Epithelial cell of prostate (primary cell): Measurements from ENCODE around the gene CFH.
A peak's percentile ranks its signal among the peaks of the same experiment; 100 is the strongest.
"Not testable (repeated sequence)": the region's sequence is repeated elsewhere in the genome, so short reads cannot be mapped to it uniquely, and the experiment has no call there.

Source experiments
- DNase-seq: peaks from one replicate; pipeline ENCODE4 v3.0.0-alpha.2; 2011; ENCODE audit warnings: low read depth, low spot score
- H3K27ac ChIP-seq: fragments of 450-650 bp; 2 replicates; pipeline ENCODE4 v1.5.1; 2017; ENCODE audit warnings: mild to moderate bottlenecking

CFH gene

DNA sequence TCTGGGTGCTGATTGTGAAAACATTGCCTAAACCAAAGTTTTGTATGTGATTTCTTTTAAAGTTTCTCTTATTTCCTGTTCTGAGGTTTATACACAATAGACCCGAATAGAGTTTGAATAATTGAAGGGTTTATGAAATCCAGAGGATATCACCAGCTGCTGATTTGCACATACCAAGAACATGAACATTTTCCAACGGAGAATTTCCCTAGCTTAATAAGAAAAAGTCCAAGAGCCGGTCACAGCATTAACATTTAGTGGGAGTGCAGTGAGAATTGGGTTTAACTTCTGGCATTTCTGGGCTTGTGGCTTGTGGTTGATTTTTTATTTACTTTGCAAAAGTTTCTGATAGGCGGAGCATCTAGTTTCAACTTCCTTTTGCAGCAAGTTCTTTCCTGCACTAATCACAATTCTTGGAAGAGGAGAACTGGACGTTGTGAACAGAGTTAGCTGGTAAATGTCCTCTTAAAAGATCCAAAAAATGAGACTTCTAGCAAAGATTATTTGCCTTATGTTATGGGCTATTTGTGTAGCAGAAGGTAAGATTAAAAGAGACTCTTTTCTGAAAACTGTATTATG, at the start of gene CFH:
CFH (plus strand) TSS at position 407 of the 579 bp plus-strand sequence; CDS start at position 482, 75 bp downstream.
- peak within 1 kb of the TSS; percentile 53 for H3K27ac ChIP-seq
- DNase-seq = peak; percentile 14

DNA sequence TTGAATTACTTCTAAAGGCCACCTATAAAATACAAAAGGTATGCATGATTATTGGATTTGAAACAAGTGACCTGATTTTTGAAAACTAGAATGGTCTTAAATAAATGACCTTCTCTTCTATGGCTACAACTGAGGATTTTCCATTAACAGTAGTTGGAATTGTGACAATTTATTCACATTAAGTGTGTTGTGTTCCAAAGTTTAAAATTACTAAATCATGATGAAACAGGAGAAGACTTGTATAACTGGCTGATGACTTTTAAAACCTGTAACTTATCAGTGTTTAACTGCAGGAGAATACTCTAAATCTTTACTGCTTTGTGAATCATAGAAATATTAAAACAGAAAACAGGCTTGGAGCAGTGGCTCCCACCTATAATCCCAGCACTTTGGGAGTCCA, 48.2 kb upstream of the CFH start:
- no peak for DNase-seq
- H3K27ac ChIP-seq = no peak overlapping the region

DNA sequence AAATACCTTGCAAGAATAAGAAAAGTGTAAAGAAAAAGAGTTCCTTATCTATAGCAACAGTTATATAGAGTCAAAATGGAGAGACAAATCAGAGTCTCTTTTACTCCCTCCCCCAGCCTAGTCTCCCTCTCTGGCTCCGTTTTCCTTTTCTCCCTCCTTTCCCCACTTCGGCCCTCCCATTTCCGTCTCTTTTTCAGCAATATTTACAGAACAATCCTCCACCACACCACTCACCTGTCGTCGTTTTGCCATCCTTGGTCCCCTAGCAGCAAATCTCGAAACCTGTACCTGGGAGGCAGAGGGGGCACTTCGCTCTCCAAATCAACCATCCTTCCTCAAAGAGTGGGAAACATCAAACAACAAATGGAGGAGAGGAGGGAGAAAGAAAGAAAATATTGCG, 43.9 kb upstream of the CFH start:
- no peak for DNase-seq

DNA sequence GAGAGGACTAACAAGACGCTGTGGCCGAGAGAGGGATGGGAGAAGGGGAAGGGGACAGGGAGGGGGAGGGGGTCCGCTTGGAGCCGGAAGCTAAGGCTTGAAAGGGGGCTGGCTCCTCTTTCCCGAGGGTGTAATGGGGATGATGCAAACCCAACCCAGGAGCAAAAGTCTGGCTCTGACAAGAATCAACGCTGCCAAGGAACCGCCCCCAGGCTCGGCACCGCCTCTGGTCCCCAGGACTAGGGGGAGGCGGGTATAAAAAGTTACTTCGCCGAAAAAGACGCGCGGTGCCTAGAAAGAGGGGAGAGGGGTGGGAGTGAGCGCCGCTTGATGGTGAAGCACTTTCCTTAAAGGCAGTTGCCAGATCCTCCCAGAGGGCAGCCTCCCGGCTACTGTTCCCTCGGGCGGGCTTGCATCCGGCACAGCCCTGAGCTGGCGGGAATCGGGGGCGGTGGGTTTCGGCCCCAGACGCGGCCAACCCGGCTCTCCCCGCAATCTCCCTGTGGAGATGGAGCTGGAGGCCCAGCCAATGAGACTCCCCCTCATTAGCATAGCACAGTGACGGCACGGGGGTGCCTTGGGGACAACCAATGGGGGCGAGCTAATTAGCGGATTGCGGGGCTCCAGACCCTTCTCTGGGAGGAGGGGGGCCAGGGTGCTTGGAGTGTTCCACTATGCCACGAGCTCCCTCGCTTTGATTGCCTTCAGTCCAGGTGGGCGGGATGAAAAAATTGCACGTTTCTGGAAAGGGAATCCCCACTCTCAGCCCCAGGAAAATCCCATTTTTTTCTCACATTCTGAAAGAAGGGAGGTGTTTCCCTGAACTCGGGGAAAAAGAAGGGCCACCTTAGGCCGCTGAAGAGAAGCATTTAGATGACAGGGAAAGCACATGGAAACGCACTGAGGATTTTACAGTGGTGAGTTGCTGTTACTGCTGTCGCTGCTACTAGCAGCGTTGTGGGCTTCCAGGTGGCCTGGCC, 43.2 kb upstream of the CFH start, which contains the start of gene KCNT2:
KCNT2 (minus strand) TSS at position 51 of the 980 bp plus-strand sequence. CDS start 131 bp downstream, outside the sequence.
- no peak for DNase-seq
- H3K27ac ChIP-seq = no peak within 1 kb of the TSS

More for the DNA sequence above, 43.9 kb upstream of the CFH start:
- no peak overlapping the region for H3K27ac ChIP-seq

DNA sequence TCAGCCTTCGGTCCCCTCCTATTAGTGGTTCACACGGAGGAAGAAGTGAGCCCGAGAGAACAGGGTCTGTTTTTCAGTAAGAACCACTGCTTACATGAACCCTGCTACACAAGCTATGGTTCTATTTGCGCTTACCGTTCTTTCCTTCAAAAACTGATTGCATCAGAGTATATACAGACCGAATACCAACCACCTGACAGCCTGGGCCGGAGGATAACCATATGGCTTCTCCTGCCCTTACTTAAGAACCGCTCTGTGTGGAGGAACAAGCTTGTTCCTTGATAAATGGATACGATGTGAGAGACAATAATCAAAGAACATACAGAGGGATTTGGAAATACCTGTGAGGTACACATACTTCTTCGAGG, 42.5 kb upstream of the CFH start:
- no peak overlapping the region for H3K27ac ChIP-seq
- no peak for DNase-seq

DNA sequence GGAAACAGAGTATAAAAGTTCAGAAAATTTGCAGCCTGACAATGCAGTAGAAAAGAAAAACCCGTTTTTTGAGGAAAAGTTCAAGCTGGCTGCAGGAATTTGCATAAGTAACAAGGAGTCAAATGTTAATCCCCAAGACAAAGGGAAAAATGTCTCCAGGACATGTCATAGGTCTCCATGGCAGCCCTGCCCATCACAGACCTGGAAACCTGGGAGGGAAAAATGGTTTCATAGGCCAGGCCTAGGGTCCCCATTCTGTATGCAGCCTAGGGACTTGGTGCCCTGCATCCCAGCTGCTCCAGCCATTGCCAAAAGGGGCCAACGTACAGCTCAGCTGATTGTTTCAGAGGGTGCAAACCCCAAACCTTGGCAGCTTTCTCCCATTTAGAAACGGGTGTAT, 40.0 kb upstream of the CFH start:
- DNase-seq = no peak
- H3K27ac ChIP-seq = no peak overlapping the region

DNA sequence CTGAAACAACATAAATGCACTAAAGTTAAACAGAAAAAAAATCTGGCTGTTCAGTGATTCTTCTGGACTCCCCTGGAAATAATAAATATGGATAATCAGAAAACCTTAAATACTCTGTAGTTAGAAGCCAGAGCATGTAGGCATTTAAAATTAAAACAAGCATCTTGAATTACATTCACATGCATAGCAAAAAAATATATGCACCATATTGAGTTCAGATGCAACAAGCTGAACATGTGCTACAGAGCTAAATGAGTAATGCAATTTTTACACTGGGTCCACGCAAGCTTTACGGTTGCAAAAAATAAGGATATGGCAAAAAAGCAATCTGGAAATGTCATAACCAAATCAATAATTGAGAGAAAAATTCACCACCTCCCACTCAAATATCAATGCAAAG, 32.1 kb upstream of the CFH start:
- no peak for DNase-seq
- no peak overlapping the region for H3K27ac ChIP-seq

DNA sequence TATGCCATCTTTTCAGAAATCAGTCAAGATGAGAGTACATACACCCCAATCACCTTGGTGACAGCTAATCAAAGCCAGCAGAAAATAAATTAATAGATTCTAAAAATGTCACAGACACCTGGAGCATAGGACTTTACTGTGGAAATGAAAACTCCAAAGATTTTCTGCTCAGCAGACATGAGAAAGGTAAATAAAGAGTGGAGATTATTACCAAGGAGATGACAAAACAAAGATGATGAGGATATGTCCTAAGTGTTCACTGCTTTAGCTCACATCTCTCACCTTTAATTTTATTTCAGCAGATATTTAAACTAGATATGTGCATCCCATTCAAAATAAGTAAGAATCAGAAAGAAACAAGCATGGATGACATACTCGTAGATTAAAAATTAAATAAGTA, 28.8 kb upstream of the CFH start:
- DNase-seq = no peak
- no peak overlapping the region for H3K27ac ChIP-seq

DNA sequence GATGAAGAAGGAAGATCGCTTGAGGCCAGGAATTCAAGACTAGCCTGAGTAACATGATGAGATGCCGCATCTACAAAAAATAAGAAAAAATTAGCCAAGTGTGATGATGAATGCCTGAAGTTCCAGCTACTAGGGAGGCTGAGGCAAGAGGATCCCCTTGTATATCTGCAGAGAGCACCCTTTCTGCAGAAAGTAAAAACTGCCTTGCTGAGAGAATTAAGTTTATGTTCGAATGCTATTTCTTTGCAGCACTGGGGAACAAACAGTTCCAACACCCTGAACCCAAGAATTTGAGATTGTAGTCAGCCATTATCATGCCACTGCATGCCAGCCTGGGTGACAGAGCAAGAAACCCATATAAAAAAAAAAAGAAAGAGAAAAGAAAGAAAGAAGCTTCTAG, 23.0 kb upstream of the CFH start:
- DNase-seq = no peak
- no peak overlapping the region for H3K27ac ChIP-seq

DNA sequence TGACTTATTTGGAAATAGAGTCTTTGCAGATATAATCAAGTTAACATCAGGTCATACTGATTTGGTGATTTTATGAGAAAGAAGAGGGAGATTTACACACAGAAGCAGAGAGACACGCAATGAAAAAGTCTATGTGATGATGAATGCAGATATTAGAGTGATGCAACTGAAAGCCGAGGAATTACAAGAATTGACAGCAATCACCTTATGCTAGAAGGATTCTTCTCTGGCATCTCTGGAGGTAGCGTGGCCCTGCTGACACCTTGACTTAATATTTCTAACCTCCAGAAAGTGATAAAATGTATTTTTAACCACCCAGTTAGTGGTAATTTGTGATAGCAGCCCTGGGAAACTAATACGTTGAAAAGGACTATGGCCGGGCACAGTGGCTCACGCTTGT, 14.2 kb upstream of the CFH start:
- no peak overlapping the region for H3K27ac ChIP-seq
- DNase-seq = no peak

DNA sequence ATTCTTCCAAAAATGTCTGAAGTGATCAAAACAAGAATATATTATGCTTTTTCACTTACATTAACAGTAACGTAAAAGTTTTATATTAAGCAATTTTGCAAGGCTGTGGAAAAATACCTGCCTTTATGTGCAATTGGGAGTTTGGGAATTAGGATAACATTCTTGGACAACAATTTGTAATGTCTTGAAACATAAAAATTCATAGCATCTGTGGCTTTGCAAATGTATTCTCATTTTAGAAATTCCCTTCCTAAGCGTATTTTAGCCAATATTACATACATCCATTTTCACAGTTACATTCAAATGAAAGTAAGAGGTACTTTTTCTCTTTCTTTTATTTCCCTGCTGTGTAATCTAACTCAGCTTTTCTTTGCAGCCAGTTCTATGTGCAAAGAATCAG, 13.4 kb upstream of the CFH start:
- no peak for DNase-seq
- H3K27ac ChIP-seq = no peak overlapping the region

DNA sequence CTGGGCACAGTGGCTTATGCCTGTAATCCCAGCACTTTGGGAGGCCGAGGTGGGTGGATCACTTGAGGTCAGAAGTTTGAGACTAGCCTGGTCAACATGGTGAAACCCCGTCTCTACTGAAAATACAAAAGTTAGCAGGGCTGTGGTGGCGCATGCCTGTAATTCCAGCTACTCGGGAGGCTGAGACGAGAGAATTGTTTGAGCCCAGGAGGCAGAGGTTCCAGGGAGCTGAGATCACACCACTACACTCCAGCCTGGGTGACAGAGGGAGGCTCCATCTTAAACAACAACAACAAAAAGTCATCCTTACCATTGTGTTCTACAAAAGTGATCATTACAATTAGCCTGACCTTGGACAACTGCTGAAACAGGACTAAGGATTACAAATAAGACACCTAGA, 12.6 kb upstream of the CFH start:
- not testable (repeated sequence) for H3K27ac ChIP-seq, DNase-seq

DNA sequence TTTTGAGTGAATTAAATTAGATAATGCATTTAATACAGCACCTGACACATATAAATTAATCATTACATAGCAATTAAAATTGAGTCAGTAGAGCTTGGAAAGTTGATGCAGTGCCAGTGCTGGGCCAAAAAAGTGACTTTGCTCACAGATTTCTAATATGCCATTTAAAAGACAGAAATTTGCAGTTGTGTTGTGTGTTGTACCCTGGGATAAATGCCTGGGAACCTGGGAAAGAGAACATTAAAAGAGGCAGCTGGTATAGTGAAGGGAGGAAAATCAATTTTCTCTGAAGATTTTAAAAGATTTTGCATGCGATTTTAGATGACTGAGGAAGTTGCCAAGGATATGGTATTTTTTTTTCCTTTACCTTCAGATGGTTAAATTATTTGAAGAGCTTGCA, 10.9 kb upstream of the CFH start:
- H3K27ac ChIP-seq = no peak overlapping the region
- DNase-seq = no peak

DNA sequence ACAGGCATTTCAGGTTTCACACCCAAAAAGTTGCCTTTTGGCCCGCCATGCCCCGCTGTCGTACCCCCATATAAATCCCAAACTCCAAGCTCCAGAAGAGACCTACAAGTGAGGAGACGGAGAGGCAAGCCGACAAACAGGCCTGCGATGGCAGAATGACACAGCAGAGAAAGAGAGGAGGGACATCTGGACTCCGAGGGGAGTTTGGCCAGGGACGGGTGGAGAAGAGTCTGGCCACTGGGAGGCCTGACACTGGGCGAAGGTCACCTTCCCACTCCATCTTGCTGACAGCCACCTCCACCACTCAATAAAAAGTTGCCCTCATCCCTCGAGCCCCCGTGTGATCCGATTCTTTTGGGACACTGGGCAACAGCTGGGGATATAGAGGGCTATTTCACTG, 1.9 kb upstream of the CFH start:
- no peak for DNase-seq
- no peak overlapping the region for H3K27ac ChIP-seq

DNA sequence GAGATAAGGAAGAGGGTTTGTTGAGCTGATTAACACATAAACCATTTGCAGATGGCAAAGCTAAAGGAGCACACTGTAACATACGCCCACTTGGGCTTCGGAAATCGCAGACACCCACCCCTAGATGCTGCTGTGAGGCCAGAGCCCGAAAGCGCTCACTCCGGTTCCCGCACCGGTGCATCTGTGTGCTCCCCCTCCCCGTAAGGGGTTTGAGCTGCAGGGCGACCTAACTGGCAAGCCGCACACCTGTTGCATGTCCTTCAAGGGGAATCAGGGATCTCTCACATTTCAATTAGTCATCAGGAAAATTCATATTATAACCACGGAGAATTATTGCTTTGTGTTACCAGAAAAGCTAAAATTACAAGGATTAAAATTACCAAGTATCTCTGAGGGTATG, 1.4 kb upstream of the CFH start:
- no peak for DNase-seq
- no peak overlapping the region for H3K27ac ChIP-seq

DNA sequence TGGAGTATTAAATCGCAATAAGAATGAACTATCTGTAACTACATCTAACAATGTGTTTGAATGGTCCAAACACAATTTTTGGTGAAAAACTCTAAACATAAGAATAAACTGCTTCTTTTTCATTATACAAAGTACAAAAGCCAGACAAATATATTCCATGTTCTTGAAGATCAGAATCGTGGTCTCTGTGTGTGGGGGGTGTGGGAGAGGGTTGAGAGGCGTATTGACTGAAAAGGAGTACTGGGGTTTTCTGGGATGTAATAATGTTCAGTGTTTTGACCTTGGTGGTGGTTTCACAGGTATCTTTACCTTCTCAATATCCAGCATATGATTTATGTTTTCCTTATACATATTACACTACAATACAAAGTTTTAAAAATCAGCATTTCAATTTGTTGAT, 764 bp upstream of the CFH start:
- peak overlapping the region; percentile 53 for H3K27ac ChIP-seq

DNA sequence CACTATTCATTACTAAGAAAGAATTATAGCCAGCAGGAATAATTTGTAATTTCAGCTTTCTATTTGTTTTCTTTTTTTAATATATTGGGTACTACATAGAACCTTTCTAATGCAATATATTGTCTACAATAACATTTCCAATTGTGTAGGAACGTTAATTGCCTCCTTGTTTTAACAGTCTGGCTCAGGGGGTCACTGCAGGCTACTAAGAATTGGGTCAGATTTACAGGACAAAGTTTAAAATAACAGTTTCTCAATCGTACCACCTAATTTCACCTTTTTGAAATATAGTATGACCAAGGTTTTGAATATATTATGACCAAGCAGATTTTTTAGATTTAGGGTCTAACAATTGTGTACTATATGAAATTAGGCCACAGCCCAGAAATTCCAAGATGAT, 2.4 kb downstream of the CFH start:
- no peak overlapping the region for H3K27ac ChIP-seq
- no peak for DNase-seq

More for the DNA sequence above, 764 bp upstream of the CFH start:
- DNase-seq = no peak

DNA sequence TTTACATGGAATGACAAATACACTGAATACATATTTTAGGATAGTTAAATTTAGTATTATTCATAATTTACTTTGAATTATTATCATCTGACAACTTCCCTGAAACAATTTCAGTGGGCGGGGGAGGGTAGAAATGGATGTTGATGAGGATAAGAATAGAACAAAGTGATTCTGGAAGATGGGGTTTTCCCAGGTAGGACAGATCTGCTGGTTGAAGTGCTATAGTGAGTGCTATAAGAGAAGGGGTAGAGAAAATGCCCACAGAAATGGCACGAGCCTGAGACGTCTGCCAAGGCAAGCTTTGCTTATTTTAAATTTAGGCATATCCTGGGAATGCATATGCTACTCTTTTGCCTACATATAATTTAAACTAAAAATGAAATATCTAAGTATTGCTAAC, 3.2 kb downstream of the CFH start:
- H3K27ac ChIP-seq = no peak overlapping the region
- no peak for DNase-seq

DNA sequence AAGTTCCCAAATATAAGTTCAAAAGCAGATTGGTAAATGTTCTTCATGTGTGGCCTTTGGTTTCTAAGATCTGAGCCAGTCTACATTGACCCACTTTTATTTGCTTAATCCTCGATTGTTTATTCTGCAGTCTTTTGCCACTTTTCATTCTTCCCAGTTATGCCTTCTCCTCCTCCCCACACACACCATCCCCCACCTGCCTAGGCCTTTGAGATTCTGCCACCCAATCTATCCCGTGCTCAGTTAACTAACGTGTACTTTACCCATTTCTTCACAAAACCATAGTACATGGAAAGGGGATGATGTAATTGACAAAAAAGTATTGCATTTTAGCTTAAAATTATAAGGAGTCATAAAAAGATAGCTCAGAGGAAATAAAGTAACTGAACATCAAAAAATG, 3.7 kb downstream of the CFH start:
- DNase-seq = no peak
- H3K27ac ChIP-seq = no peak overlapping the region

DNA sequence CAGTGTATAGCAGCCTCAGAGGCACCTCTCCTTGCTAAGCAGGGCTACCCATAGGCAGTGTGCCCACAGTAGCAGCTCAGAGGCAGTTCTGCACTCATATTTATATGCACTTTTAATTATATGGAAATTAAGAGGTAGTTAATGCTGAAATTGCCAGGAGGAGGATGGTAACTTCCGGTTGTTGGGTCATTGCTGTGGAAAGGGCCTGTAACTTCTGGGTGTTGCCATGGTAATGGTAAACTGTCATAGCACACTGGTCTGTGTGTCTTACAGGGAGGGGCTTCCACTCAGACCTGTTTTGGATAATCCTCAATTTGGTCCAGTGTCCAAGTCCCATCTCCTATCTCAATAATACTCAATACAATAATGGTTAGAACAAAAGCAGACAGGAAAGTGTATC, 7.6 kb downstream of the CFH start:
- no peak for DNase-seq
- H3K27ac ChIP-seq = no peak overlapping the region

DNA sequence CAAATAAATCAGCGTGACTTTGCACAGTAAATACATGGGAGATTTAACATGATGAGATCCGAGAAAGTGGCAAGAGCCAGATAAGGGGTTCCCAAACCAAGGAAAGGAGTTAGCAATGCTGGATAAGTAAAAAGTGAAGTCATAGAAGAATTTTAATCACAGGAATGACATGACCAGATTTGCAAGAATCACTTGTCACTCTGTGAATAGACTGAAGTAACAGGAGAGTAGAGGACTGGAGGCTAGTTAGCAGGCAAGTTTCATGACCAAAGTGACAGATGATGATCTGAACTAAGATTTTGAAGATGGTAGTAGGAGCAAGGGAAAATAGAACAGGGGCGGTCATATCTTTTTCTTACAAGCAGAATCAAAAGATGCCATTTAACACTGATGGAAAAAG, 8.4 kb downstream of the CFH start:
- DNase-seq = no peak
- H3K27ac ChIP-seq = no peak overlapping the region

DNA sequence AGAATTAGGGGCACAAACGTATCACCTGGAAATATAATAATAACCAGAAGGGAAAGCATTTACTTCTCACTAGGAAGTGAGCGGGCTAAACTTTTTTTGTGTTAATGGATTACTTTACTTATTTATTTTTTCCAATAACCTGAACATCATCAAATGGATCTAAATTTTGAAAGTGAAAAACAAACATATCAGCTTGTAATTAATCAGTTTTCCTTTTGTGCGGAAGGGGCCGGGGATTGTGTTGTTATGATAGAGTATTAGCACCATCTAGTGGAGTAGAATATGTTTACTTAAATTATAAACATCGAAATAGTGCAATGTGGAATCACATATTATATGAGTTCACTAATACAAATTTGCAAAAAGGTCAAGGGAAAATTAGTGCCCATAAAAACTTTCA, 9.0 kb downstream of the CFH start:
- no peak for DNase-seq
- no peak overlapping the region for H3K27ac ChIP-seq
